Kidney (tissue), 14 donors: ENCODE measurements around the gene DYNC1I1. TPM values are rescaled to one million over a fixed set of nuclear protein-coding genes. Genes with fewer than 3 reads are reported as not detected.

Source experiments
- DNase-seq, 5 donors: peaks; one replicate each; pipeline ENCODE4 v3.0.0-alpha.2; 2013 to 2020
- FAIRE-seq: peaks from 2 replicates; lab custom pipeline; 2012; peaks lifted over from hg19 to GRCh38; lab: Jason Lieb, UNC
- H3K27ac ChIP-seq, 2 donors: one replicate each; pipeline ENCODE4 v1.7.0; 2013; ENCODE audit warnings: low read depth in 2 of 2, low read length in 2 of 2, inconsistent platforms in 1 of 2
- H3K27me3 ChIP-seq: one replicate; pipeline ENCODE4 v1.7.1; 2013; ENCODE audit warnings: low read length, inconsistent platforms; ENCODE audit not compliant: control insufficient read depth, insufficient read depth
- H3K36me3 ChIP-seq, 3 donors: one replicate each; pipeline versions ENCODE4 v1.7.0 to v1.7.1; 2013; ENCODE audit warnings: low read length in 3 of 3, control low read depth in 1 of 3, inconsistent platforms in 1 of 3; ENCODE audit not compliant: insufficient read depth in 3 of 3, control insufficient read depth in 2 of 3
- H3K4me1 ChIP-seq, 3 donors: one replicate each; pipeline versions ENCODE4 v1.7.0 to v1.7.1; 2013; ENCODE audit warnings: low read length in 3 of 3, inconsistent platforms in 1 of 3, low read depth in 1 of 3; ENCODE audit not compliant: control insufficient read depth in 2 of 3, insufficient read depth in 2 of 3
- H3K4me3 ChIP-seq, 3 donors: one replicate each; pipeline versions ENCODE4 v1.7.0 to v1.8.1; 2013; ENCODE audit warnings: low read length in 3 of 3, control low read depth in 1 of 3, inconsistent platforms in 1 of 3
- H3K9ac ChIP-seq, 3 donors: one replicate each; pipeline versions ENCODE4 v1.7.0 to v1.7.1; 2013; ENCODE audit warnings: low read length in 3 of 3, control low read depth in 1 of 3, inconsistent platforms in 1 of 3
- H3K9me3 ChIP-seq, 3 donors: one replicate each; pipeline versions ENCODE4 v1.7.0 to v1.7.1; 2013; ENCODE audit warnings: low read length in 3 of 3, control low read depth in 1 of 3, inconsistent platforms in 1 of 3; ENCODE audit not compliant: control insufficient read depth in 2 of 3, insufficient read depth in 1 of 3
- CTCF ChIP-seq: IDR thresholded peaks from 3 replicates; pipeline ENCODE4 v1.5.1; 2012; ENCODE audit warnings: mild to moderate bottlenecking, moderate library complexity, borderline replicate concordance; ENCODE audit not compliant: insufficient read depth; ENCODE audit errors: extremely low read depth
- intact Hi-C: fragments of 100-400 bp; cut with DNase I; formaldehyde crosslinking; loops from one replicate; pipeline ENCODE4 v1.11.1; 2022
- polyA plus RNA-seq: library from polyadenylated mRNA; stranded (reverse); fragments of 350-450 nt; fragmentation: Illumina TruSeq; extraction: RNeasy Lipid Tissue Mini Kit (QIAGEN cat#74804); gene quantifications from one replicate; pipeline ENCODE4 v1.2.3, GENCODE V29; 2014; ENCODE audit warnings: low read depth, low replicate concordance; ENCODE audit not compliant: insufficient read depth
- total RNA-seq: library from RNA; stranded (reverse); fragmentation: NEBNext Ultra II Directional; extraction: Animal tissue kit (Norgen Biotek cat#: 25700); gene quantifications from one replicate; pipeline ENCODE4 v1.2.1, GENCODE V29; 2021
- donor health status: control.
- donor health status: control.
- donor health status: control.
- donor health status: control.
- donor health status: control.
- donor health status: DM: yes; HTN: yes; CAD: no.
- donor health status: Normal renal cell carcinoma (clear cell type).

The DYNC1I1 gene
- total and polyA plus RNA-seq, 2 donors from 2014 or later, result 2.3 to 2.6 TPM

GRCh38 chr7:95875519-95875918 lies 103.2 kb downstream of the DYNC1I1 start:
- no peak for TF ChIP-seq CTCF
- no peak overlapping the region for H3K9ac ChIP-seq
- FAIRE-seq, result no peak
- no peaks in the 10 kb centered on the region for H3K36me3 ChIP-seq
- H3K4me1 ChIP-seq, result no peaks in the 10 kb centered on the region
- H3K27me3 ChIP-seq, result no peaks in the 10 kb centered on the region
- no peaks in the 10 kb centered on the region for H3K9me3 ChIP-seq
- H3K27ac ChIP-seq, result no peak overlapping the region
- DNase-seq, result no peak
- intact Hi-C loops, result loop anchor here (10.0 kb wide), 1 partner anchor 151 kb away; no protein-coding TSS in a partner anchor
- H3K4me3 ChIP-seq, result no peak overlapping the region

- DNase-seq, result no peak
- Histone ChIP-seq H3K4me3 (no peak overlapping the region), H3K4me1 (no peaks in the 10 kb centered on the region), H3K9ac (no peak overlapping the region), H3K27ac (no peak overlapping the region), H3K9me3 (no peaks in the 10 kb centered on the region), H3K27me3 (no peaks in the 10 kb centered on the region), H3K36me3 (no peaks in the 10 kb centered on the region)
- intact Hi-C loops, result loop anchor here (10.0 kb wide), 1 partner anchor 154 kb away; no protein-coding TSS in a partner anchor
- FAIRE-seq, result no peak
- TF ChIP-seq CTCF, result no peak
Observed at GRCh38 chr7:95878677-95879076, 106.3 kb downstream of the DYNC1I1 start.

DNA sequence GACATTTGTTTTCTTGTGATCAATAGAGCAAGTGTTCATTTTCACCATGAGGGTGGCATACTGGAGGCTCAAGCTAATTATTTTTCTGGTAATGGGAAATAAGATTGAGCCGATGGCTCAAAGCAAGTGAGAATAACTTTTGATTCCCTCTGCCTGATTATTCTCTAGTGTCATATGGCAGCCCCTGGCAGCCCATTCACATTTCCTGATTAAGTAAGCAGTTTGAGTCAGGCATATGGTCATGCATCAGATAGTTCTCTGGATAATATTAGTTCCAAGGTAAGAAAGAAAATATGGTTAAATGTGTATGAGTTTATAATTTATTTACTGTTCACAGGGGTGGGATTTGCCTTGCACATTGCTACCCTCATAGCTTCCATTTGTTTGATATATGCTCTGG lies 109.2 kb downstream of the DYNC1I1 start:
- Histone ChIP-seq H3K27ac (no peak overlapping the region), H3K9me3 (no peaks in the 10 kb centered on the region), H3K27me3 (no peaks in the 10 kb centered on the region), H3K4me1 (no peaks in the 10 kb centered on the region), H3K9ac (no peak overlapping the region), H3K36me3 (no peaks in the 10 kb centered on the region), H3K4me3 (no peak overlapping the region)
- DNase-seq, result no peak
- FAIRE-seq, result no peak
- no peak for TF ChIP-seq CTCF
- intact Hi-C loops, result no loop called here

DNA sequence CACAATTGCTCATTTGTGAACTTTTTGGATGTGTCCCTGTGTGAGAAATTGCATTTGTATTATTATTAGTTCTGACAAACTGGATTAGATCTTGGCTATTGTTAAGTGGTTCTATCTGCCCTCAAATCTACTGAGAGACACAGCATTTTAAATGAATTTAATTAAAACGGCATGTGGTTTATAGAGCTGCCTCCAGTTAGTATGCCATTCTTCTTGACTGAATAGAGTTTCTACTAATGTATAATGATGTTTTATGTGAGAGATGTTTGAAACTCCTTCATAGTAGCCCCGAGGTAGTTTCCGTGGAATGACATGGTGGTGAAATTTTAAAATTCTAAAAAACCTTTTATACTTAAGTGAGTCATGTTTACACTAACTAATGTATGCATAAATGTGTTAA lies 110.9 kb downstream of the DYNC1I1 start:
- FAIRE-seq (no peak), DNase-seq (no peak)
- TF ChIP-seq CTCF, result no peak
- Histone ChIP-seq H3K9me3 (no peaks in the 10 kb centered on the region), H3K9ac (no peak overlapping the region), H3K36me3 (no peaks in the 10 kb centered on the region), H3K4me3 (no peak overlapping the region), H3K27ac (no peak overlapping the region), H3K27me3 (no peaks in the 10 kb centered on the region), H3K4me1 (no peaks in the 10 kb centered on the region)
- intact Hi-C loops, result no loop called here
